DMS114 treated with DMSO at 0.1 percent for 48 hours (cell line): Measurements from ENCODE around the gene TBC1D25.

Experiments
- DNase-seq: peaks from one replicate; lab custom pipeline; 2025; ENCODE audit not compliant: unreplicated experiment; lab: John Stamatoyannopoulos, UW

The TBC1D25 gene

GRCh38 chrX:48539345-48540027 lies at the start of gene TBC1D25:
TSS of gene TBC1D25 (plus strand) at chrX:48539714. CDS start at chrX:48539798, 84 bp downstream.
- DNase-seq: peak; percentile 91

- DNase-seq: no peak
Measured at GRCh38 chrX:48489892-48490291, 49.6 kb upstream of the TBC1D25 start.

GRCh38 chrX:48490661-48491060 lies 48.9 kb upstream of the TBC1D25 start:
- no peak for DNase-seq

GRCh38 chrX:48491809-48492208 lies 47.7 kb upstream of the TBC1D25 start:
- DNase-seq: no peak

- DNase-seq: no peak
Measured at GRCh38 chrX:48492293-48492910, 47.1 kb upstream of the TBC1D25 start.

GRCh38 chrX:48493890-48494364 lies 45.6 kb upstream of the TBC1D25 start:
- no peak for DNase-seq

- no peak for DNase-seq
Measured at GRCh38 chrX:48496660-48497059, 42.9 kb upstream of the TBC1D25 start.

GRCh38 chrX:48497871-48498270 lies 41.6 kb upstream of the TBC1D25 start:
- no peak for DNase-seq

- DNase-seq: no peak
Measured at GRCh38 chrX:48498374-48498809, 41.1 kb upstream of the TBC1D25 start.

- DNase-seq: no peak
Measured at GRCh38 chrX:48504261-48504660, 35.3 kb upstream of the TBC1D25 start.

GRCh38 chrX:48505481-48505880 lies 34.0 kb upstream of the TBC1D25 start:
- no peak for DNase-seq

GRCh38 chrX:48507246-48507645 lies 32.3 kb upstream of the TBC1D25 start:
- no peak for DNase-seq

- peak; percentile 23 for DNase-seq
Measured at GRCh38 chrX:48508400-48509244, 30.9 kb upstream of the TBC1D25 start, which contains the start of gene PORCN. TSS of gene PORCN (plus strand) at chrX:48508992. CDS start at chrX:48509821, 829 bp downstream.

GRCh38 chrX:48509245-48509590 lies 30.3 kb upstream of the TBC1D25 start:
- DNase-seq: no peak

GRCh38 chrX:48509619-48510018 lies 29.9 kb upstream of the TBC1D25 start:
- DNase-seq: no peak

GRCh38 chrX:48511560-48511959 lies 28.0 kb upstream of the TBC1D25 start:
- DNase-seq: no peak

- DNase-seq: no peak
Measured at GRCh38 chrX:48512371-48512935, 27.1 kb upstream of the TBC1D25 start.

GRCh38 chrX:48513670-48514069 lies 25.8 kb upstream of the TBC1D25 start:
- no peak for DNase-seq

GRCh38 chrX:48514126-48514806 lies 25.2 kb upstream of the TBC1D25 start:
- no peak for DNase-seq

- no peak for DNase-seq
Measured at GRCh38 chrX:48514868-48515460, 24.6 kb upstream of the TBC1D25 start.
